Keratinocyte (primary cell): ENCODE measurements around the gene RAB2B. TPM values are rescaled to one million over a fixed set of nuclear protein-coding genes. Genes with fewer than 3 reads are reported as not detected.

Experiments
- DNase-seq: peaks from one replicate; pipeline ENCODE4 v3.0.0-alpha.2; 2011; ENCODE audit warnings: low read depth, missing footprints, low spot score
- FAIRE-seq: peaks from 2 replicates; lab custom pipeline; 2011; peaks lifted over from hg19 to GRCh38; lab: Jason Lieb, UNC
- H2AFZ ChIP-seq: 2 replicates; pipeline ENCODE4 v1.6.0; 2012; ENCODE audit warnings: low read length, control low read depth, inconsistent platforms; ENCODE audit not compliant: control insufficient read depth
- H3K27ac ChIP-seq: 2 replicates; pipeline ENCODE4 v1.5.1; 2011; ENCODE audit warnings: low read length; ENCODE audit not compliant: control insufficient read depth, insufficient read depth
- H3K27me3 ChIP-seq: 3 replicates; pipeline ENCODE4 v1.6.0; 2011; ENCODE audit warnings: low read length; ENCODE audit not compliant: control insufficient read depth, insufficient read depth; ENCODE audit errors: extremely low read depth
- H3K36me3 ChIP-seq, 2 experiments: 2 replicates in 1 of 2; 3 replicates in 1 of 2; pipeline ENCODE4 v1.5.1; 2011; ENCODE audit warnings: low read length in 2 of 2, mild to moderate bottlenecking in 1 of 2; ENCODE audit not compliant: control insufficient read depth in 2 of 2, insufficient read depth in 2 of 2; ENCODE audit errors: extremely low read depth in 1 of 2
- H3K4me1 ChIP-seq: 3 replicates; pipeline ENCODE4 v1.5.1; 2011; ENCODE audit warnings: low read length; ENCODE audit not compliant: control insufficient read depth, insufficient read depth; ENCODE audit errors: extremely low read depth
- H3K4me2 ChIP-seq: 3 replicates; pipeline ENCODE4 v1.6.0; 2011; ENCODE audit warnings: low read depth, low read length; ENCODE audit not compliant: control insufficient read depth, insufficient read depth; ENCODE audit errors: extremely low read depth
- H3K4me3 ChIP-seq, 3 experiments: fragments of 200-600 bp in 1 of 3; sonication (generic) in 1 of 3; 2 replicates in 2 of 3; 3 replicates in 1 of 3; pipeline ENCODE4 v1.5.1; 2011 to 2016; ENCODE audit warnings: low read length in 3 of 3, mild to moderate bottlenecking in 3 of 3, control low read depth in 2 of 3, inconsistent platforms in 1 of 3, low read depth in 1 of 3, mixed read lengths in 1 of 3, mixed run types in 1 of 3, moderate library complexity in 1 of 3; ENCODE audit not compliant: control insufficient read depth in 2 of 3, insufficient read depth in 2 of 3; ENCODE audit errors: extremely low read depth in 1 of 3
- H3K79me2 ChIP-seq: 2 replicates; pipeline ENCODE4 v1.6.0; 2012; ENCODE audit warnings: low read length; ENCODE audit not compliant: control insufficient read depth, insufficient read depth
- H3K9ac ChIP-seq: 3 replicates; pipeline ENCODE4 v1.6.0; 2011; ENCODE audit warnings: low read length; ENCODE audit not compliant: control insufficient read depth, insufficient read depth; ENCODE audit errors: extremely low read depth
- H3K9me1 ChIP-seq: 3 replicates; pipeline ENCODE4 v1.6.0; 2011; ENCODE audit warnings: low read length; ENCODE audit not compliant: control insufficient read depth, insufficient read depth; ENCODE audit errors: extremely low read depth
- H3K9me3 ChIP-seq: 2 replicates; pipeline ENCODE4 v1.5.1; 2012; ENCODE audit warnings: low read depth, low read length; ENCODE audit not compliant: control insufficient read depth
- H4K20me1 ChIP-seq: 3 replicates; pipeline ENCODE4 v1.6.0; 2011; ENCODE audit warnings: low read length; ENCODE audit not compliant: control insufficient read depth, insufficient read depth; ENCODE audit errors: extremely low read depth
- EZH2 ChIP-seq: IDR thresholded peaks from one replicate; pipeline ENCODE4 v1.6.1; 2012; ENCODE audit warnings: inconsistent platforms, mild to moderate bottlenecking, low read length, moderate library complexity
- dilution Hi-C: fragments of 300-500 bp; cut with MboI; formaldehyde crosslinking; loops from one replicate; pipeline ENCODE4 v1.7.0; 2020; ENCODE audit warnings: low sequenced_read_pairs; ENCODE audit not compliant: extremely low pct_ligation_motif_present
- polyA plus RNA-seq, 5 experiments: library from polyadenylated mRNA; depleted of rRNA in 3 of 5; stranded (reverse) in 3 of 5; stranded (forward) in 1 of 5; unstranded in 1 of 5; fragments of >200 nt; gene quantifications; 1 replicate in 1 of 5; 2 replicates in 3 of 5; 3 replicates in 1 of 5; pipeline versions ENCODE4 v1.2.1 to v1.2.3, GENCODE V29; 2011 to 2012; ENCODE audit warnings: missing spikeins in 2 of 5, low read depth in 1 of 5, low replicate concordance in 1 of 5
- TF ChIP-seq, protein P1 (sequence below), 3 experiments: IDR thresholded peaks in 1 of 3; conservative IDR thresholded peaks in 1 of 3; optimal IDR thresholded peaks in 1 of 3; 2 replicates in 2 of 3; 3 replicates in 1 of 3; pipeline versions ENCODE3 to v1.5.1; 2011; ENCODE audit warnings: low read length in 3 of 3, mild to moderate bottlenecking in 3 of 3, moderate library complexity in 2 of 3, control low read depth in 1 of 3, inconsistent platforms in 1 of 3; ENCODE audit not compliant: insufficient read depth in 2 of 3; ENCODE audit errors: extremely low read depth in 1 of 3

RAB2B gene
- polyA plus RNA-seq, 1 donor (not counting 4 experiments of a cell fraction or from before 2014, with no cell fraction given) = 18.3 TPM

GRCh38 chr14:21455912-21456667 is 20.7 kb downstream of the RAB2B start, which contains the start of gene CHD8:
CHD8 (minus strand) TSS chr14:21456123; CDS start chr14:21431643, 24,480 bp downstream.
- peak within 1 kb of the TSS; percentile 94 to 98 (median 95) for H3K4me3 ChIP-seq
- FAIRE-seq (peak; percentile 64), DNase-seq (peak; percentile 99)
- H3K27ac ChIP-seq = peak within 1 kb of the TSS; percentile 87
- dilution Hi-C loops = no loop called here
- H3K9me1 ChIP-seq = no peaks in the 10 kb centered on the region
- TF ChIP-seq, protein P1, sequence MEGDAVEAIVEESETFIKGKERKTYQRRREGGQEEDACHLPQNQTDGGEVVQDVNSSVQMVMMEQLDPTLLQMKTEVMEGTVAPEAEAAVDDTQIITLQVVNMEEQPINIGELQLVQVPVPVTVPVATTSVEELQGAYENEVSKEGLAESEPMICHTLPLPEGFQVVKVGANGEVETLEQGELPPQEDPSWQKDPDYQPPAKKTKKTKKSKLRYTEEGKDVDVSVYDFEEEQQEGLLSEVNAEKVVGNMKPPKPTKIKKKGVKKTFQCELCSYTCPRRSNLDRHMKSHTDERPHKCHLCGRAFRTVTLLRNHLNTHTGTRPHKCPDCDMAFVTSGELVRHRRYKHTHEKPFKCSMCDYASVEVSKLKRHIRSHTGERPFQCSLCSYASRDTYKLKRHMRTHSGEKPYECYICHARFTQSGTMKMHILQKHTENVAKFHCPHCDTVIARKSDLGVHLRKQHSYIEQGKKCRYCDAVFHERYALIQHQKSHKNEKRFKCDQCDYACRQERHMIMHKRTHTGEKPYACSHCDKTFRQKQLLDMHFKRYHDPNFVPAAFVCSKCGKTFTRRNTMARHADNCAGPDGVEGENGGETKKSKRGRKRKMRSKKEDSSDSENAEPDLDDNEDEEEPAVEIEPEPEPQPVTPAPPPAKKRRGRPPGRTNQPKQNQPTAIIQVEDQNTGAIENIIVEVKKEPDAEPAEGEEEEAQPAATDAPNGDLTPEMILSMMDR (optimal IDR thresholded peaks at IDR 0.05 in 1 of 3, IDR thresholded peaks at IDR 0.05 in 1 of 3, conservative IDR thresholded peaks at IDR 0.05 in 1 of 3; ENCODE audit: extremely low read depth in 1 of 3, insufficient read depth in 2 of 3, low read length in 3 of 3) = peak; percentile 51 to 74 (median 69)
- TF ChIP-seq EZH2 = no peak
- peaks cover 9% of the 10 kb centered on the region for H3K4me1 ChIP-seq
- peaks cover 0 to 2% of the 10 kb centered on the region in 2 experiments for H3K36me3 ChIP-seq
- H4K20me1 ChIP-seq = no peaks in the 10 kb centered on the region
- peak within 1 kb of the TSS; percentile 98 for H2AFZ ChIP-seq
- no peaks in the 10 kb centered on the region for H3K9me3 ChIP-seq
- H3K27me3 ChIP-seq = no peaks in the 10 kb centered on the region
- peaks cover 47% of the 10 kb centered on the region for H3K79me2 ChIP-seq
- H3K4me2 ChIP-seq = peak within 1 kb of the TSS; percentile 96
- H3K9ac ChIP-seq = peak within 1 kb of the TSS; percentile 96

DNA sequence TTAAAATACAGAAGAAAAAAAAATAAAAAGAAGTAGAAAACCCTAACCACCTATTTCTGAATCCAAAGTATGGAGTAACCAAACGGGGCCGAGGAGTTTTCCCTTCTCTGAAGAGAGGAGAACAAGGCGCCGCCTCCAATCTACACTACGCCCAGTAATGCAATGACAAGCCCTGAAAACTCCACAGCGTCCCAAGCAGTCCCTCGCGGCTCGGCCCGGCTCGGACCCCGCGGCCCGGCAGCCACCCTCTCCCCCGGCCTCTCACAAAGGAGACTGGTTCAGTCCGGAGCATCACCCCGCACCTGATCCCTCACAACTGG is 21.2 kb downstream of the RAB2B start:
- H3K27ac ChIP-seq = peak overlapping the region; percentile 87
- H3K9me3 ChIP-seq = no peaks in the 10 kb centered on the region
- no peak for TF ChIP-seq EZH2
- TF ChIP-seq, protein P1 (optimal IDR thresholded peaks at IDR 0.05 in 1 of 3, IDR thresholded peaks at IDR 0.05 in 1 of 3, conservative IDR thresholded peaks at IDR 0.05 in 1 of 3; ENCODE audit: extremely low read depth in 1 of 3, insufficient read depth in 2 of 3, low read length in 3 of 3) = no peak
- dilution Hi-C loops = no loop called here
- no peaks in the 10 kb centered on the region for H3K36me3 ChIP-seq
- peaks cover 14% of the 10 kb centered on the region for H3K4me1 ChIP-seq
- H3K4me2 ChIP-seq = peak overlapping the region; percentile 96
- peak overlapping the region; percentile 96 for H3K9ac ChIP-seq
- peak overlapping the region; percentile 94 to 98 (median 95) for H3K4me3 ChIP-seq
- peaks cover 52% of the 10 kb centered on the region for H3K79me2 ChIP-seq
- FAIRE-seq = no peak
- no peaks in the 10 kb centered on the region for H3K27me3 ChIP-seq
- no peaks in the 10 kb centered on the region for H4K20me1 ChIP-seq
- no peak for DNase-seq
- H3K9me1 ChIP-seq = no peaks in the 10 kb centered on the region
- peak overlapping the region; percentile 89 for H2AFZ ChIP-seq
